Left colon (tissue), 2 donors: ENCODE data around the gene ADAM12. TPM values are rescaled to one million over a fixed set of nuclear protein-coding genes. Genes with fewer than 3 reads are reported as not detected.

Source experiments
- ATAC-seq: fragments of 200-7000 bp; cut with Tn5 transposase; one replicate; pipeline ENCODE4 v1.9.1; 2020; ENCODE audit warnings: mild to moderate bottlenecking, moderate library complexity
- DNase-seq, 2 donors: peaks; one replicate each; pipeline ENCODE4 v3.0.0-alpha.2; 2020
- intact Hi-C, 2 donors: fragments of 100-400 bp; cut with DNase I in 1 of 2; cut with micrococcal nuclease in 1 of 2; formaldehyde crosslinking; loops; one replicate each; pipeline versions ENCODE4 v1.11.2 to v1.14.0; 2022; cut with DNase I, micrococcal nuclease
- total RNA-seq, 2 donors: library from RNA; stranded (reverse); fragmentation: NEBNext Ultra II Directional; extraction: Animal tissue kit (Norgen Biotek cat#: 25700); gene quantifications; one replicate each; pipeline ENCODE4 v1.2.1, GENCODE V29; 2021
- donor health status: DM: no; HTN: no; CAD: no.
- donor health status: DM: yes; HTN: yes; CAD: no.

The ADAM12 gene
- total RNA-seq, 2 donors from 2014 or later = 0.28 to 0.61 TPM

- ATAC-seq = no peak
- intact Hi-C loops = no loop called here
Observed at GRCh38 chr10:126407831-126408230, 19.6 kb upstream of the ADAM12 start.

GRCh38 chr10:126405239-126405775 is 17.0 kb upstream of the ADAM12 start:
- DNase-seq = no peak
- no peak for ATAC-seq
- intact Hi-C loops = no loop called here

More at GRCh38 chr10:126407831-126408230, 19.6 kb upstream of the ADAM12 start:
- DNase-seq = no peak

- no peak for DNase-seq
- intact Hi-C loops = no loop called here
- no peak for ATAC-seq
Observed at GRCh38 chr10:126402721-126403695, 14.7 kb upstream of the ADAM12 start.

- intact Hi-C loops = no loop called here
- ATAC-seq = no peak
Observed at GRCh38 chr10:126400641-126401040, 12.4 kb upstream of the ADAM12 start.

GRCh38 chr10:126398924-126399323 is 10.6 kb upstream of the ADAM12 start:
- DNase-seq = no peak
- intact Hi-C loops = no loop called here
- ATAC-seq = no peak

More at GRCh38 chr10:126400641-126401040, 12.4 kb upstream of the ADAM12 start:
- no peak for DNase-seq

GRCh38 chr10:126398383-126398743 is 10.1 kb upstream of the ADAM12 start:
- intact Hi-C loops = no loop called here
- ATAC-seq = no peak
- no peak for DNase-seq

GRCh38 chr10:126397640-126398382 is 9.5 kb upstream of the ADAM12 start:
- ATAC-seq = no peak
- intact Hi-C loops = no loop called here
- no peak for DNase-seq

- no peak for ATAC-seq
- DNase-seq = no peak
- intact Hi-C loops = no loop called here
Observed at GRCh38 chr10:126397156-126397555, 8.9 kb upstream of the ADAM12 start.

- ATAC-seq = no peak
- intact Hi-C loops = no loop called here
- DNase-seq = no peak
Observed at GRCh38 chr10:126394948-126395347, 6.7 kb upstream of the ADAM12 start.

- intact Hi-C loops = no loop called here
- DNase-seq = no peak
- ATAC-seq = no peak
Observed at GRCh38 chr10:126393076-126393475, 4.8 kb upstream of the ADAM12 start.

GRCh38 chr10:126392469-126392868 is 4.2 kb upstream of the ADAM12 start:
- ATAC-seq (no peak), DNase-seq (no peak)
- intact Hi-C loops = no loop called here

GRCh38 chr10:126392068-126392467 is 3.8 kb upstream of the ADAM12 start:
- ATAC-seq (no peak), DNase-seq (no peak)
- intact Hi-C loops = no loop called here

GRCh38 chr10:126391192-126391885 is 3.1 kb upstream of the ADAM12 start:
- DNase-seq (no peak), ATAC-seq (no peak)
- intact Hi-C loops = no loop called here

GRCh38 chr10:126390324-126390723 is 2.0 kb upstream of the ADAM12 start:
- intact Hi-C loops = no loop called here
- ATAC-seq = no peak
- no peak for DNase-seq

- ATAC-seq (peak; percentile 94), DNase-seq (peak in 1 of 2 donors; percentile 80)
- intact Hi-C loops = loop anchor here in 1 of 2 donors (5.0 kb wide), 1 partner anchor 405 kb away; no protein-coding TSS in a partner anchor
Observed at GRCh38 chr10:126387041-126387921, 996 bp downstream of the ADAM12 start.

- intact Hi-C loops = no loop called here
- no peak for DNase-seq
- ATAC-seq = no peak
Observed at GRCh38 chr10:126384269-126384873, 3.9 kb downstream of the ADAM12 start.

- intact Hi-C loops = no loop called here
- DNase-seq (no peak), ATAC-seq (no peak)
Observed at GRCh38 chr10:126380352-126381076, 7.8 kb downstream of the ADAM12 start.
